Omental fat pad (tissue), 4 donors: ENCODE measurements around the gene ACOT13. TPM values are rescaled to one million over a fixed set of nuclear protein-coding genes. Genes with fewer than 3 reads are reported as not detected.

Source experiments
- ATAC-seq: fragments of 150-250 bp; one replicate; pipeline ENCODE4 v1.9.1; 2016; ENCODE audit warnings: mild to moderate bottlenecking, moderate library complexity; ENCODE audit not compliant: low FRiP score
- DNase-seq: peaks from one replicate; pipeline ENCODE4 v3.0.0-alpha.2; 2019; ENCODE audit warnings: low spot score
- total RNA-seq, 4 donors: library from RNA; depleted of rRNA; stranded (reverse); fragments of >200 nt; gene quantifications; one replicate each; pipeline ENCODE4 v1.1.0, GENCODE V29; 2016
- TF ChIP-seq, protein P1 (sequence below), 3 donors: fragments of 450-650 bp; IDR thresholded peaks; one replicate each; pipeline ENCODE4 v1.5.1; 2016 to 2017; ENCODE audit warnings: antibody characterized with exemption in 3 of 3, mild to moderate bottlenecking in 3 of 3, moderate library complexity in 2 of 3

Gene ACOT13
- total RNA-seq, 4 donors from 2014 or later, result 5.8 to 10.4 (median 7.7) TPM

DNA sequence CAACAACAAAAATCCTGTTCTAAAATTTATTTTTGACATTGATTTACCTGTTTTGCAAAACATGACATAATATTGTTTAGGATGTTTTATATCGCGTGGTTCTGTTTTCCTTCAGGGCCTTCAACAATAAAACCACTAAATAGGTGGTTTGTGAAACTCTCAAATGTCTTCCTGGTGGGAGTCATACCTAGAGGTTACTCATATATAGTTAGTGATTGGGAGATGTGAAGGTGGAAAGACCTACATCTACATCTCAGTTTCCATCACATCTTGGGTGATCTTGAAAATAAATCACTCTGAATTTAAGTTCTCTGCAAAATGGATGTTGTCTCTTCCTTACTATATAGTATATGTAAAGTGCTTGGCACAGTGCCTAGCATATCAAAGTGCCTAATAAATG is 29.2 kb downstream of the ACOT13 start:
- TF ChIP-seq, protein P1, sequence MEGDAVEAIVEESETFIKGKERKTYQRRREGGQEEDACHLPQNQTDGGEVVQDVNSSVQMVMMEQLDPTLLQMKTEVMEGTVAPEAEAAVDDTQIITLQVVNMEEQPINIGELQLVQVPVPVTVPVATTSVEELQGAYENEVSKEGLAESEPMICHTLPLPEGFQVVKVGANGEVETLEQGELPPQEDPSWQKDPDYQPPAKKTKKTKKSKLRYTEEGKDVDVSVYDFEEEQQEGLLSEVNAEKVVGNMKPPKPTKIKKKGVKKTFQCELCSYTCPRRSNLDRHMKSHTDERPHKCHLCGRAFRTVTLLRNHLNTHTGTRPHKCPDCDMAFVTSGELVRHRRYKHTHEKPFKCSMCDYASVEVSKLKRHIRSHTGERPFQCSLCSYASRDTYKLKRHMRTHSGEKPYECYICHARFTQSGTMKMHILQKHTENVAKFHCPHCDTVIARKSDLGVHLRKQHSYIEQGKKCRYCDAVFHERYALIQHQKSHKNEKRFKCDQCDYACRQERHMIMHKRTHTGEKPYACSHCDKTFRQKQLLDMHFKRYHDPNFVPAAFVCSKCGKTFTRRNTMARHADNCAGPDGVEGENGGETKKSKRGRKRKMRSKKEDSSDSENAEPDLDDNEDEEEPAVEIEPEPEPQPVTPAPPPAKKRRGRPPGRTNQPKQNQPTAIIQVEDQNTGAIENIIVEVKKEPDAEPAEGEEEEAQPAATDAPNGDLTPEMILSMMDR (IDR thresholded peaks at IDR 0.05), result no peak
- ATAC-seq (no peak), DNase-seq (no peak)

DNA sequence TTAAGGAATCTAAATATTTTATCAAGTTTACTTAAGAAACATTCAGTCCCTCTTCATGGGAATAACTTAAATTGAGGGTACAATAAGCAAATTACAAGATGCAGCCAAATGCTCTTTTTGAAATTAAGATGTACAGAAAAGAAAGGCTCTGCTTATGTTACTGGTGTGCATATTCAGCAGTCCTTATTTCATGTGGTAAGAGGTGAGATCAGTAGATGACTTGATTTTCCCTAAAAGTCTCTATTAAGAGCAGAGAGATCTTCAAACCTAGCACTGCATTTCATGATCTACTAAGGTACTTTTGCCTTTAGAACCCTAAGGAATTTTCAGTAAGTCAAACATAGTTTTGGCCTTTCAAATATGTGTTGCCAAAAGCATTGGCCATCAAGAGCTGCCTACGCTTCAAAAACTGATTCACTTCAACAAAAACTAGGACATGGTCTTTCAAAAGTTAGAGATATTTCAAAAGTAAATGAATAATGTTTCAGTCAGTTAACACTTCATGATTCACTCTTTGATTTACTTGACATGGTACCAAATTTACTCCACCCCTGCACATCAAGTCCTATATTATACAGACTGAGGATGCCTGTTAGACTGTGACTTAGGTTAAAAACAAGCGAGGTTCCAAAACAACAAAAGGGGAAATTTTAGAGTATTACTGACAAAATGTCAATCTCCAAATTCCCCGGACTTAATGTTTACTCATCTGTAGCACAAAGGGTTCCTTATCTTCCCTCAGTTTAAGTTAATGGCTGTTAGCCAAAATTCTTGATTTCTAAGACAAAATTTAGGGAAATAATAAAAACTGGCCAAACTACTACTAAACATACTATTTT is 32.9 kb downstream of the ACOT13 start:
- TF ChIP-seq, protein P1 (IDR thresholded peaks at IDR 0.05), result no peak
- DNase-seq (no peak), ATAC-seq (peak; percentile 87)

DNA sequence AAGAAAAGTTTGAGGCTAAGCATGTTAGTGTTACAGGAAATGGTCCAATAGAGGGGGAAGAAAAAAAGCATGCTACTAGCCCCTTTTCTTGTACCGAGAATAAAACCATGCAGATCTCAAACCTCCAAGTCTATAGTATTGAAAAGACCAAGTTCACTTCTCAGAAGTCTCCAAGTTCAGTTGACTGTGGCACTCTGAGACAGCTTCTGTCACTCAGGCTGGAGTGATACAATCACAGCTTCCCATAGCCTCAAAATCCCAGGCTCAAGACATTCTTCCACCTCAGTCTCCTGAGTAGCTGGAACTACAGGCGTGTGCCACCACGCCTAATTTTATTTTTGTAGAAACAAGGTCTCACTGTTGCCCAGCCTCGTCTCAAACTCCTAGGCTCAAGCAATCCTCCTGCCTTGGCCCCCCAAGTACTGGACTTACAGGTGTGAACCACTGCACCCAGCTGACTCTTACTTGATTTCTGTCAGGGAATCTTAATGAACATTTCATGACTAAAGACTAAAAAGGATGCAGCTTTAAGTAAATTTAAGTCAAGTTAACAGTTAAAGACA is 35.9 kb downstream of the ACOT13 start:
- DNase-seq, result no peak
- TF ChIP-seq, protein P1 (IDR thresholded peaks at IDR 0.05), result no peak
- ATAC-seq, result no peak

DNA sequence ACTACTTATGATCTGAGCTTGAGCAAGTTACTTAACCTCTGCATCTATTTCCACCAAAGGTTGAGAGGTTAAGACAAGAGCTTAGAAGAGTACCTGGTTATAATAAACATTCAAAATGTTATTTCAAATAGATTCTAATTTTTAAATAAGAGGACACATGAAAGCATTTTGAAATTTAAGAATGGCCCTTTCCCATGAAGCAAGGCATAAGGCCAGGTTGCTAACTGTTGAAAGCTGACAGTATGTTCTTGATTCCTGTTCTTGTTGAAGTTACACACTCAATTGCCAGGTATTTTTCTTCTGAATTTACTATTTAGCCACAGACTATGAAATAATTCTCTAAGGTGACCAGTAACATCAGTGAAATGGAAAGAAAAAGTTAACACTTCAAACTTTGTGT is 37.6 kb downstream of the ACOT13 start:
- no peak for ATAC-seq
- TF ChIP-seq, protein P1 (IDR thresholded peaks at IDR 0.05), result no peak
- no peak for DNase-seq

- no peak for DNase-seq
- ATAC-seq, result no peak
- TF ChIP-seq, protein P1 (IDR thresholded peaks at IDR 0.05), result no peak
Observed at GRCh38 chr6:24708612-24709011, 41.7 kb downstream of the ACOT13 start.

DNA sequence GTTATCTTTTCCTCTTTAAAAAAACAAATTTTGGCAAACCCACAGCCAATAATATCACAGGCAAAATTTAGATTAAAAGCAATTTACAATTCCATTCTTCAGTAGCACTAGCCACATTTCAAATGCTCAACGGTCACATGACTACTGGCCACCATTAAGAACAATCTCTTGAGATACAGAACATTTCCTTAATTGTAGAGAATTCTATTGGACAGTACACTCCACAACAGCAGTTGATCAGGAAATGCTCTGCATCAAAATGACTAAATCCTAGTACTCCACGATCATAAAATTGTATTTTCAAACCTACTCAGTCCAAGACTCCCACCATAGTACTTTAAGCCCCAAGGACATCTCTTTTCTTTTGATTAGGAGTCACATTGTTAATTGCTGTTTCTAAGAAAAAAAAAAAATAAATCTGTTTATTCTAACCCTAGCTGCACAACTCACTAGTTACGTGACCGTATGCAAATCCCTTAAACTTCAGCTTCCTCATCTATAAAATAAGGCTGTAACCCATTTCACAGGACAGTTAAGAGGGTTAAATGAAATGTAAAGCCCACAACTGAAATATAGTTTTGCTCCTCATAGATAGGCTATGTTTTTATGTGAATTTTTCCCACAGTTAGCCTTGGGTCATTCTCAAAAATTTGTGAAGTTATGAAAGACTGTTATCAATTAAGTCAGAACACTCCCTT is 42.3 kb downstream of the ACOT13 start:
- TF ChIP-seq, protein P1 (IDR thresholded peaks at IDR 0.05), result no peak
- DNase-seq (no peak), ATAC-seq (no peak)
